Muscle layer of duodenum (tissue), 2 donors: Measurements from ENCODE around the gene KANSL1L.
A peak's percentile ranks its signal among the peaks of the same experiment; 100 is the strongest.
"Not testable (repeated sequence)": the region's sequence is repeated elsewhere in the genome, so short reads cannot be mapped to it uniquely, and the experiment has no call there.

Experiments
- H3K27ac ChIP-seq: one replicate; pipeline ENCODE4 v1.7.0; 2013; ENCODE audit warnings: mild to moderate bottlenecking, low read length
- H3K27me3 ChIP-seq: one replicate; pipeline ENCODE4 v1.7.0; 2013; ENCODE audit warnings: low read depth, mild to moderate bottlenecking, control low read depth, low read length
- H3K36me3 ChIP-seq, 2 donors: one replicate each; pipeline ENCODE4 v1.7.0; 2013; ENCODE audit warnings: low read length in 2 of 2, control low read depth in 1 of 2, mild to moderate bottlenecking in 1 of 2; ENCODE audit not compliant: insufficient read depth in 2 of 2, control insufficient read depth in 1 of 2
- H3K4me1 ChIP-seq, 2 donors: one replicate each; pipeline ENCODE4 v1.7.0; 2013; ENCODE audit warnings: low read length in 2 of 2, mild to moderate bottlenecking in 2 of 2, control low read depth in 1 of 2, moderate library complexity in 1 of 2; ENCODE audit not compliant: insufficient read depth in 2 of 2, control insufficient read depth in 1 of 2
- H3K4me3 ChIP-seq, 2 donors: one replicate each; pipeline ENCODE4 v1.7.0; 2013; ENCODE audit warnings: low read length in 2 of 2, low read depth in 1 of 2, mild to moderate bottlenecking in 1 of 2
- H3K9me3 ChIP-seq, 2 donors: one replicate each; pipeline ENCODE4 v1.7.0; 2013; ENCODE audit warnings: low read length in 2 of 2, control low read depth in 1 of 2, mild to moderate bottlenecking in 1 of 2; ENCODE audit not compliant: control insufficient read depth in 1 of 2
- donor health status: healthy.

KANSL1L gene

GRCh38 chr2:210195101-210195852 is 24.1 kb upstream of the KANSL1L start:
- Histone ChIP-seq H3K4me3 (peak overlapping the region; percentile 50 to 66), H3K27me3 (no peaks in the 10 kb centered on the region), H3K4me1 (peaks cover 0 to 5% of the 10 kb centered on the region in 2 donors), H3K9me3 (no peaks in the 10 kb centered on the region), H3K36me3 (no peaks in the 10 kb centered on the region), H3K27ac (no peak overlapping the region)

GRCh38 chr2:210190345-210190744 is 19.1 kb upstream of the KANSL1L start:
- no peak overlapping the region for H3K27ac ChIP-seq
- no peak overlapping the region for H3K4me3 ChIP-seq

GRCh38 chr2:210189452-210190138 is 18.4 kb upstream of the KANSL1L start:
- H3K9me3 ChIP-seq: peaks cover 0 to 5% of the 10 kb centered on the region in 2 donors
- no peak overlapping the region for H3K27ac ChIP-seq
- no peaks in the 10 kb centered on the region for H3K36me3 ChIP-seq
- H3K27me3 ChIP-seq: no peaks in the 10 kb centered on the region
- H3K4me3 ChIP-seq: no peak overlapping the region
- H3K4me1 ChIP-seq: no peaks in the 10 kb centered on the region

More at GRCh38 chr2:210190345-210190744, 19.1 kb upstream of the KANSL1L start:
- Histone ChIP-seq H3K4me1 (peaks cover 0 to 4% of the 10 kb centered on the region in 2 donors), H3K9me3 (peaks cover 0 to 2% of the 10 kb centered on the region in 2 donors), H3K36me3 (no peaks in the 10 kb centered on the region), H3K27me3 (no peaks in the 10 kb centered on the region)

- no peak overlapping the region for H3K27ac ChIP-seq
- H3K36me3 ChIP-seq: no peaks in the 10 kb centered on the region
- H3K9me3 ChIP-seq: peaks cover 0 to 12% of the 10 kb centered on the region in 2 donors
- no peaks in the 10 kb centered on the region for H3K27me3 ChIP-seq
- no peaks in the 10 kb centered on the region for H3K4me1 ChIP-seq
- no peak overlapping the region for H3K4me3 ChIP-seq
Observed at GRCh38 chr2:210188755-210189154, 17.5 kb upstream of the KANSL1L start.

GRCh38 chr2:210188190-210188589 is 17.0 kb upstream of the KANSL1L start:
- H3K4me3 ChIP-seq: no peak overlapping the region
- no peaks in the 10 kb centered on the region for H3K27me3 ChIP-seq
- H3K27ac ChIP-seq: no peak overlapping the region
- H3K36me3 ChIP-seq: no peaks in the 10 kb centered on the region
- H3K9me3 ChIP-seq: peaks cover 0 to 12% of the 10 kb centered on the region in 2 donors
- no peaks in the 10 kb centered on the region for H3K4me1 ChIP-seq

GRCh38 chr2:210183936-210184335 is 12.7 kb upstream of the KANSL1L start:
- not testable (repeated sequence) for H3K36me3 ChIP-seq, H3K4me1 ChIP-seq, H3K4me3 ChIP-seq, H3K27ac ChIP-seq, H3K27me3 ChIP-seq
- peaks cover 0 to 12% of the 10 kb centered on the region in 2 donors for H3K9me3 ChIP-seq

GRCh38 chr2:210181606-210182088 is 10.4 kb upstream of the KANSL1L start:
- peaks cover 0 to 10% of the 10 kb centered on the region in 2 donors for H3K9me3 ChIP-seq
- not testable (repeated sequence) for H3K36me3 ChIP-seq, H3K27me3 ChIP-seq, H3K27ac ChIP-seq, H3K4me1 ChIP-seq, H3K4me3 ChIP-seq

- H3K9me3 ChIP-seq: peaks cover 0 to 10% of the 10 kb centered on the region in 2 donors
- not testable (repeated sequence) for H3K27ac ChIP-seq, H3K4me1 ChIP-seq, H3K27me3 ChIP-seq, H3K4me3 ChIP-seq, H3K36me3 ChIP-seq
Observed at GRCh38 chr2:210181033-210181605, 9.9 kb upstream of the KANSL1L start.

- Histone ChIP-seq H3K9me3 (peaks cover 0 to 10% of the 10 kb centered on the region in 2 donors), H3K4me1 (no peaks in the 10 kb centered on the region), H3K4me3 (no peak overlapping the region), H3K36me3 (no peaks in the 10 kb centered on the region), H3K27me3 (no peaks in the 10 kb centered on the region), H3K27ac (no peak overlapping the region)
Observed at GRCh38 chr2:210180477-210180876, 9.3 kb upstream of the KANSL1L start.

GRCh38 chr2:210179351-210179990 is 8.3 kb upstream of the KANSL1L start:
- no peaks in the 10 kb centered on the region for H3K4me1 ChIP-seq
- no peak overlapping the region for H3K27ac ChIP-seq
- no peaks in the 10 kb centered on the region for H3K36me3 ChIP-seq
- H3K27me3 ChIP-seq: no peaks in the 10 kb centered on the region
- H3K4me3 ChIP-seq: no peak overlapping the region
- H3K9me3 ChIP-seq: peaks cover 0 to 7% of the 10 kb centered on the region in 2 donors

- Histone ChIP-seq H3K4me3 (no peak overlapping the region), H3K9me3 (no peaks in the 10 kb centered on the region), H3K4me1 (no peaks in the 10 kb centered on the region), H3K27ac (no peak overlapping the region), H3K27me3 (no peaks in the 10 kb centered on the region), H3K36me3 (no peaks in the 10 kb centered on the region)
Observed at GRCh38 chr2:210177769-210178168, 6.6 kb upstream of the KANSL1L start.
